Epithelial cell of prostate (primary cell): ENCODE measurements around the gene DMBX1.

Experiments
- DNase-seq: peaks from one replicate; pipeline ENCODE4 v3.0.0-alpha.2; 2011; ENCODE audit warnings: low read depth, low spot score
- H3K27ac ChIP-seq: fragments of 450-650 bp; 2 replicates; pipeline ENCODE4 v1.5.1; 2017; ENCODE audit warnings: mild to moderate bottlenecking

The DMBX1 gene

GRCh38 chr1:46458846-46459245 is 30.8 kb upstream of the DMBX1 start:
- no peak for DNase-seq
- H3K27ac ChIP-seq: no peak overlapping the region

GRCh38 chr1:46459315-46459714 is 30.3 kb upstream of the DMBX1 start:
- DNase-seq: no peak
- H3K27ac ChIP-seq: no peak overlapping the region

- no peak for DNase-seq
- H3K27ac ChIP-seq: no peak overlapping the region
These were observed 28.4 kb upstream of the DMBX1 start for GRCh38 chr1:46461017-46461808.

- H3K27ac ChIP-seq: no peak overlapping the region
- DNase-seq: no peak
These were observed 27.7 kb upstream of the DMBX1 start for GRCh38 chr1:46461809-46462448.

- no peak overlapping the region for H3K27ac ChIP-seq
- DNase-seq: no peak
These were observed 25.6 kb upstream of the DMBX1 start for GRCh38 chr1:46464013-46464548.

- no peak for DNase-seq
- H3K27ac ChIP-seq: no peak overlapping the region
These were observed 24.7 kb upstream of the DMBX1 start for GRCh38 chr1:46464915-46465314.

- DNase-seq: no peak
These were observed 23.6 kb upstream of the DMBX1 start for GRCh38 chr1:46465981-46466476.

GRCh38 chr1:46466477-46467182 is 23.0 kb upstream of the DMBX1 start:
- no peak for DNase-seq
- no peak overlapping the region for H3K27ac ChIP-seq

More at GRCh38 chr1:46465981-46466476, 23.6 kb upstream of the DMBX1 start:
- no peak overlapping the region for H3K27ac ChIP-seq

GRCh38 chr1:46467183-46467504 is 22.5 kb upstream of the DMBX1 start:
- DNase-seq: no peak
- no peak overlapping the region for H3K27ac ChIP-seq

- no peak overlapping the region for H3K27ac ChIP-seq
- no peak for DNase-seq
These were observed 19.8 kb upstream of the DMBX1 start for GRCh38 chr1:46469881-46470280.

GRCh38 chr1:46471848-46472492 is 17.7 kb upstream of the DMBX1 start:
- no peak for DNase-seq
- no peak overlapping the region for H3K27ac ChIP-seq

GRCh38 chr1:46472498-46473181 is 17.0 kb upstream of the DMBX1 start:
- no peak for DNase-seq
- no peak overlapping the region for H3K27ac ChIP-seq

GRCh38 chr1:46473991-46474390 is 15.6 kb upstream of the DMBX1 start:
- H3K27ac ChIP-seq: no peak overlapping the region
- DNase-seq: no peak

- no peak overlapping the region for H3K27ac ChIP-seq
These were observed 15.1 kb upstream of the DMBX1 start for GRCh38 chr1:46474570-46474969.

GRCh38 chr1:46476673-46477072 is 13.0 kb upstream of the DMBX1 start:
- DNase-seq: no peak
- no peak overlapping the region for H3K27ac ChIP-seq

More at GRCh38 chr1:46474570-46474969, 15.1 kb upstream of the DMBX1 start:
- no peak for DNase-seq

GRCh38 chr1:46477153-46477929 is 12.3 kb upstream of the DMBX1 start:
- H3K27ac ChIP-seq: no peak overlapping the region
- peak; percentile 8 for DNase-seq

GRCh38 chr1:46478721-46479485 is 10.7 kb upstream of the DMBX1 start:
- no peak for DNase-seq
- H3K27ac ChIP-seq: no peak overlapping the region

GRCh38 chr1:46479744-46480350 is 9.8 kb upstream of the DMBX1 start:
- DNase-seq: no peak
- no peak overlapping the region for H3K27ac ChIP-seq
